Esophagus muscularis mucosa (tissue), 3 donors: Measurements from ENCODE around the gene SAMD4A.

ENCODE experiments used
- CTCF ChIP-seq, 3 experiments: fragments of 200-600 bp in 2 of 3; fragments of 450-650 bp in 1 of 3; sonication (generic) in 2 of 3; IDR thresholded peaks; one replicate each; pipeline ENCODE4 v1.5.1; 2017 to 2019; ENCODE audit warnings: antibody characterized with exemption in 3 of 3, mild to moderate bottlenecking in 2 of 3, moderate library complexity in 1 of 3
- POLR2A ChIP-seq: fragments of 450-650 bp; IDR thresholded peaks from one replicate; pipeline ENCODE4 v1.6.1; 2017; ENCODE audit warnings: antibody characterized with exemption, moderate library complexity, mild to moderate bottlenecking, low read depth
- POLR2AphosphoS5 ChIP-seq, 2 donors: sonication (generic); formaldehyde crosslinking; IDR thresholded peaks; one replicate each; pipeline ENCODE4 v1.6.1; 2017; ENCODE audit warnings: antibody characterized with exemption in 2 of 2

- TF ChIP-seq CTCF (IDR thresholded peaks at IDR 0.05) (no peak), POLR2A (no peak), POLR2AphosphoS5 (IDR thresholded peaks at IDR 0.05) (no peak)
These were observed 16.4 kb upstream of the SAMD4A start for GRCh38 chr14:54550514-54550913.
